HCT116 (cell line): ENCODE measurements around the gene LEUTX.

ENCODE experiments used
- CTCF ChIP-seq, 3 experiments: fragments of 200-600 bp in 1 of 3; sonication (generic) in 1 of 3; IDR thresholded peaks in 2 of 3; conservative IDR thresholded peaks in 1 of 3; 2 replicates each; pipeline ENCODE4 v1.5.1; 2012 to 2017; ENCODE audit warnings: low read depth in 2 of 3, low read length in 2 of 3, antibody characterized with exemption in 1 of 3, borderline replicate concordance in 1 of 3, control low read depth in 1 of 3, mild to moderate bottlenecking in 1 of 3, mixed read lengths in 1 of 3, mixed run types in 1 of 3, moderate library complexity in 1 of 3; ENCODE audit not compliant: insufficient read depth in 1 of 3
- EZH2 ChIP-seq: fragments of 200-600 bp; sonication (generic); IDR thresholded peaks from 2 replicates; pipeline ENCODE4 v1.6.1; 2017; ENCODE audit warnings: antibody characterized with exemption, mixed run types
- EZH2phosphoT487 ChIP-seq: fragments of 200-600 bp; IDR thresholded peaks from 2 replicates; pipeline ENCODE4 v1.6.1; 2018; ENCODE audit warnings: antibody characterized with exemption, borderline replicate concordance
- POLR2AphosphoS5 ChIP-seq: IDR thresholded peaks from 2 replicates; pipeline ENCODE4 v1.6.1; 2011; ENCODE audit warnings: mild to moderate bottlenecking, low read depth, low read length, moderate library complexity
- RAD21 ChIP-seq: IDR thresholded peaks from 2 replicates; pipeline ENCODE4 v1.6.1; 2012; ENCODE audit warnings: low read depth, mild to moderate bottlenecking
- YY1 ChIP-seq: IDR thresholded peaks from 2 replicates; pipeline ENCODE4 v1.6.1; 2011; ENCODE audit warnings: low read length, low read depth, moderate library complexity, mild to moderate bottlenecking; ENCODE audit not compliant: insufficient replicate concordance; ENCODE audit errors: extremely low read depth
- ZBTB33 ChIP-seq: IDR thresholded peaks from 2 replicates; pipeline ENCODE4 v1.6.1; 2011; ENCODE audit warnings: mild to moderate bottlenecking, low read length, moderate library complexity; ENCODE audit not compliant: insufficient replicate concordance; ENCODE audit errors: extremely low read depth
- TF ChIP-seq, protein P1 (sequence below): IDR thresholded peaks from 2 replicates; pipeline ENCODE4 v1.6.1; 2012
- TF ChIP-seq, protein P2 (sequence below): IDR thresholded peaks from 2 replicates; pipeline ENCODE4 v1.6.1; 2012

GRCh38 chr19:39814595-39814994 lies 35.9 kb downstream of the LEUTX start:
- TF ChIP-seq RAD21: no peak
- TF ChIP-seq YY1: no peak
- TF ChIP-seq EZH2phosphoT487: no peak
- TF ChIP-seq, protein P1, sequence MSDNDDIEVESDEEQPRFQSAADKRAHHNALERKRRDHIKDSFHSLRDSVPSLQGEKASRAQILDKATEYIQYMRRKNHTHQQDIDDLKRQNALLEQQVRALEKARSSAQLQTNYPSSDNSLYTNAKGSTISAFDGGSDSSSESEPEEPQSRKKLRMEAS: no peak
- no peak for TF ChIP-seq CTCF (IDR thresholded peaks at IDR 0.05 in 2 of 3, conservative IDR thresholded peaks at IDR 0.05 in 1 of 3; ENCODE audit: borderline replicate concordance in 1 of 3, insufficient read depth in 1 of 3, low read depth in 2 of 3, low read length in 2 of 3)
- no peak for TF ChIP-seq POLR2AphosphoS5
- TF ChIP-seq EZH2: no peak
- TF ChIP-seq, protein P2, sequence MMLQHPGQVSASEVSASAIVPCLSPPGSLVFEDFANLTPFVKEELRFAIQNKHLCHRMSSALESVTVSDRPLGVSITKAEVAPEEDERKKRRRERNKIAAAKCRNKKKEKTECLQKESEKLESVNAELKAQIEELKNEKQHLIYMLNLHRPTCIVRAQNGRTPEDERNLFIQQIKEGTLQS: no peak
- TF ChIP-seq ZBTB33: no peak
